SHP77 treated with DMSO at 0.1 percent for 48 hours (cell line): Measurements from ENCODE around the gene ATF5.
"Not testable (repeated sequence)": the region's sequence is repeated elsewhere in the genome, so short reads cannot be mapped to it uniquely, and the experiment has no call there.

ENCODE experiments used
- DNase-seq: peaks from one replicate; lab custom pipeline; 2025; lab: John Stamatoyannopoulos, UW

ATF5 gene

DNA sequence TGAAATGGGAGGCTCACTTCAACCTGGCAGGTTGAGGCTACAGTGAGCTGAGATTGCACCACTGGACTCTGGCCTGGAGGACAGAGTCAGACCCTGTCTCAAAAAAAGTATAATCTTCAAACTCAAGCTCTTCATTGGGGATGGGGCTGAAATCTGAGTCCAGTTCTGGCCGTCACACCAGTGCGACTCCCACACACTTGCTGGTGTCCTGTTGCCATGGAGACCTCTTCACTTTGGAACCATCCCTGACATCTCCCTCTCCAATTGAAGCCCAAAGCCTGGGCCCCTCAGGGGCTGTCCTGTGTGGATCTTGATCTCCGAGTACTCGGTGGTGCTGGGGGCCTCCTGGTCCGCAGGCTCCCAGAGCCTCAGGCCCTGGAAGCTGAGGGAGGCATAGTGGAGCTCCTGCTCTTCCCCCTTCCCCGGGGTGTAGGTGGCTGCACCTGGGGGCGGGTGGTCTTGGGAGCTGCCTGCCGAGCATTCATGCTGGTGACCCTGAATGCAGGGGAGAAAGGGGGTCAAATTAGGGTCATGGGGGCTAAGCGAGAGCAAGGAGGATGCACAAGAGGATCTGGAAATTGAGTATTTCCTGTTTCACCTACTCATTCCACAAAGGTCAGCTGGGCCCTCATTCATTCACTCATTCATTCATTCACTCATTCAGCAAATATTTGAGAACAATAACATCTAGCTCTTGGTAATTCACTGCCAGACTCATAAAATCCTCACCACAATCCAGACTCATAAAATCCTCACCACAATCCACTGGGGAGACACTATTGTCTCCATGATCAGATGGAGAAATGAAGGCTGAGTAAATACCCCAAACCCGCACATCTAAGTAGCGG lies 21.0 kb downstream of the ATF5 start:
- no peak for DNase-seq

DNA sequence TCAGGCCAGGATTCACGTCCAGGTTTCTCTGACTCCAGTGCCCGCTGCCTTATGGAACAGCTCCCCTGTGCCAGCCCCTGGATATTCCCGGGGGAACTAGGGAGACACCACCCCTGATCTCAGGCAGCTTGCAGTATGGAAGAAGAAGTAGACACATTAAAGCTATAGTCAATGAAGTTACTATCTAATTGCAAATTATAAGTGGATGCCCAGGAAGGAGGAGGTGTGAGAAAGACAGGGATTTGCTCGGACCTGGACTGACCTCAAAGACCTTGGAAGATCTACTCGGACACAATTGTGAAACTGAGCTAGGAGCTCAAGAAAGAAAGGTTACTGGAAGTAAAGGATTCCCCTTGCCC lies 21.6 kb downstream of the ATF5 start:
- no peak for DNase-seq

DNA sequence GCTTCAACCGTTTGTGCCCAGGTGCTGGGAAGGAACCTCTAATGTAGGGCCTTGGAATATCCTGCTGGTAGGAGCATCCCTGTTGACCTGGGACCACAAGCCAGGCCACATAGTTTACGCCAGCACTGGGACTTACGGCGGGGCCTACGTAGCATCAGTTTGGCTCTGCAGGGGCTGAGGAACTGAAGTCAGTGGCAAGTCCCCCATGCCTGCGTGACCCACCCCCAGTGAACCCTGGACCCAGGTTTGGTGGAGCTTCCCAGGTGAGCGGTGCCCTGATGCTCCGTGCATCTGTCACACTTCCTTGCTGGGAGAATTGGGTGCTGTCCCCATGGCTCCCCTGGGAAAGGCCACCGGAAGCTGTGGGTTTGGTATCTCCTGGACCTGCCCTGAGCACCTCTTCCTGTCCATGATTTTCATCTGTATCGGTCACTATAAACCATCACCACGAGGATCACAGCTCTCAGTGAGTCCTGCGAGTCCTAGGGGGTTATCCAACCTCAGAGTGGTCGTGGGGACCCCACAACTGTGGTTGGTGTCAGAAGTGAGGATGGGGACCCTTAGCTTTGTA lies 22.0 kb downstream of the ATF5 start:
- DNase-seq = no peak

DNA sequence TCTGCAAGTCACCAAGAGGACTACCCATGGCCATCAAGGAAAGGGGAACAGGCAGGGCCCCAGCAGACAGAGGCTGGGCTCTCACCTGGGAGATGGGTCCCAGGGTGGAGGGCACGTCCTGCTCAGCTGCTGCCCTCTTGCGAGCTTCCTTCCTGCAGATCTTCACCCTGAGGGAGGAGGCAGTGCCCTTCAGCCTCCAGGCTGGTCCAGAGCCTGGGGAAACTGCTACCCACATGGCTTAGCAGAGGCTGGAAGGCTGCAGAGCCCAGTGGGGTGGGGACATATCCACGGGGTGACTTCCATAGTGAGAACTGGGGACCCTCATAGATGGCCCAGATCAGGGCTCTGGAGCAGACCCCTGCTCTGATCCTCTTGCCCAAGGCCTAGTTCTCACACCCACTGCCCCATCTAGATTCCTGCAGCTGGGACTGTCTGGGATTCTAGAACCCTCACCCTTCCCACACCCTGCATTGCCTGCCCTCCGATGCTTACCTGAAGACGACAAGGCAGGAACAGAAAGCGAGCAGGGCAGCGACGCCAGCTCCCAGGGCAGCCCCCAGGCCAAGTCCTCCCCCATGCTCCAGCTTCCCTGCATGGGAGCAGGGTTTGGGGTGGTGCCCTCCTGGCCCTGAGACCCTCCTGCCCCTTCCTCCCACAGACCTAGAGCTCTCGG lies 22.9 kb downstream of the ATF5 start:
- no peak for DNase-seq

DNA sequence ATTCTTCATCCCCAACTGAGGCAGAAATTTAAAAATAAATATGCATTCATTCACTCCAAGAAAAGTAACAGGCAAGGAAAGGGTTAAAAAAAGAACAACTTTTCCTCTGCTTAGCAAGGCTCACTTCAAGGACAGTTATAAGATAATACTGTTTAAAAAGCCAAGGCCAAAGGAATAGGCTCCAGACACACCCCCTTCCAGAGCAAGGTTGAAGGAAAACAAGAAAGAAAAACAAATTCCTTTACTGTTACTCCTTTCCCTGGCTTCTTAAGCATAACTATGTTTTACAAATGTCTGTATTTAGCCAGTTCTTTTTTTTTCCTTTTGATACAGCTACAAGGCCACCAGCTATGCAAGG lies 23.5 kb downstream of the ATF5 start:
- DNase-seq = no peak

DNA sequence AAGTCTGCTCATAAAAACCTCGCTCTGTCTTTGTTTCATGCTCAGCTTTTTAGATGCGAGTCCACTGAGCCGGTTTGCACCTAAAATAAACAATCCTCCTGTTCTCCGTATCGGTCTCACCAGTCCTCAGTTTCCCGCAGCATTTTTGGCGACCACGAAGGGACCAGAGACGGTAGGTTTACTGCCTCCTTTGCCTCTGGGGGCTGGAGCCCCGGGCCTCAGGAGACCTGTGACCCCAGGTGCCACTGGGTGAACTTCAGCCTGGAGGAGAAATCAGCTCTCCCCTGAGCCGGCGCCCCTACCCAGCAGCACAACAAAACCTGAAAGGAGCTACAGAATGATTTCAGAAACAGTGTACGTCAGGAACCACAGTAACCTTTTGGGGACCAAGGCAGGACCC lies 23.9 kb downstream of the ATF5 start:
- no peak for DNase-seq

DNA sequence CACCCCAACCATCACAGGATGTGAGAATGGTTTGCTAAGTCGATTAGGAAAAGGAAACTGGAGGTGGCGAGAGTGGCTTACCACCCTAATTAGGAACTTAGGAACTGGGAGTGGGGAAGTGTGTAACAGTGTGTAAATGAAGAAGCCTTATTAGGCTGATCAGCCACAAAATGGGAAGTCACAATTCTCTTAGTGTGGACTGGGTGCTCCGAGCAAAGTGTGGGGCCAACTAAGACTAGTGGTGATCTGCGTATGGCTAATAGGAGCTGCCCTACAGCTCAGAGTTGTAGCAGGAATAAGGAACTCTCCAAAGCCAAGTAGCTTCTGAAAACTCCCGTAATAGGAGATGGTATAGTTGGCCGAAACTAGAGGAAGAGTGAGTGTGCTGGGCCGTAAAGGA lies 24.4 kb downstream of the ATF5 start:
- DNase-seq = no peak

DNA sequence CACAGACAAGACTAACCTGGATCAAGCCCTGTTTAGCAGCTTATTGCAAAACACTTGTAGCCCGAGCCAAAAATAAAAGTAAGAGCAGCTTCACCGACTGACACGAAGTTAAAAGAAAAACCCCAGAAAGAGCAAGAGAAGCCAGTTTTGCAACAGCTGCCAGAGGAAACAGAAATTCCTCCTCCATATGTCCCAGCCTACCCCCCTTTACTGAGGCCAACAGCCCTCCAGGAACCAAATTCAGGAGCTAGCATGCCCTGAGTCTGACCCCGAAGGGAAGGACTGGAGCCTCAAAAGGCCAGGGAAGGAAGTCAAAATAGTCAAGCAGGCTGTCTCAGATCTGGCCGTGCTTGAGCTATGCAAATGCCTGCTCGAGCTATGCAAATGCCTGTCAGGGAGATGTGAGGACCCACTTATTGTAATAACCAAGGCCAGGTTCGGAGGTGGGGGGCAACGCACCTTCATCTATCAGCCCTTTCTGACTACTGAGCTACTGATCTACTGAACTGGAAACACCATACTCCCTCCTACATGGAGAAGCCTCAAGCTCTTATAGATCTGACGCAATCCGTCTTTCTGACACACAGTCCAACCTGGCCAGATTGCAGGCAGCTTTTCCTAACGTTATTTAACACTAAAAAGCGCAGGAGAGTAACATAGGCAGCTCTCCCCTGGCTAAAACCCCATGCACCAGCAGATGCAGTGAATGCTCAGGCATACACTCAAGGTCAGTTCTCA lies 25.3 kb downstream of the ATF5 start:
- DNase-seq = no peak

DNA sequence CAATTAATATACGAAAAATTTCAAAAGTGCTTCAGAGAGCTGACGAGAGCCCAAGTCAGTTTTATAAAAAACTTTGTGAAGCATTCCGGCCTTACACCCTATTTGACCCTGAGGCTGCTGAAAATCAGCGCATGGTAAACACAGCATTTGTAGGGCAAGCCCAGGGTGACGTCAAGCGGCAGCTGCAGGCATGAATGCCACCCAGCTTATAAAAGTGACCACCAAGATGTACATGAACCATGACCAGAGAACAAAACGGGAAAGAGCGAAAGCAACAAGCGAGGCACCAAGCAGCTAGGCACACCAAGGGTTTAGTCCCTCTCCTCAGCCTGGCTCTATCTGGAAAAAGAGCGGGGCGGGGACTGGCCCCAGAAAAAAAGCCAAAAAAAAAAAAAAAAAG lies 25.9 kb downstream of the ATF5 start:
- peak; percentile 89 for DNase-seq

DNA sequence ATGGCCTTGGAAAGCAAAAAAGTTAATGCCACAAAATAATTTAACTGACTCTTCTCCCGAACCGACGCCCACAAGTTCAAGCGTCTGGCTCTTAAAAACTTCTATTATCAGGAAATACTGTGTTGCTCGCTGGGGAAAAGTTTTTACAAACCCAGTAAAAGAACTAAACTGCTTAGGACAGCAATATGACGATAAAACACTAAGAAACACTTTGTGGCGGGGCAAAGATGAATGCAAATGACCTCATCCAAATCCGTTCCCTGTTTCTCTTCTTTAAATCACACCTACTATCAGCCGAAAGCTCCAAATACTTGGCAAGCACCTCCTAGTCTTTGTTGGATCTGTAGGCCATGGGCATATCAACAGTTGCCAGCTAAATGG lies 27.1 kb downstream of the ATF5 start:
- no peak for DNase-seq

DNA sequence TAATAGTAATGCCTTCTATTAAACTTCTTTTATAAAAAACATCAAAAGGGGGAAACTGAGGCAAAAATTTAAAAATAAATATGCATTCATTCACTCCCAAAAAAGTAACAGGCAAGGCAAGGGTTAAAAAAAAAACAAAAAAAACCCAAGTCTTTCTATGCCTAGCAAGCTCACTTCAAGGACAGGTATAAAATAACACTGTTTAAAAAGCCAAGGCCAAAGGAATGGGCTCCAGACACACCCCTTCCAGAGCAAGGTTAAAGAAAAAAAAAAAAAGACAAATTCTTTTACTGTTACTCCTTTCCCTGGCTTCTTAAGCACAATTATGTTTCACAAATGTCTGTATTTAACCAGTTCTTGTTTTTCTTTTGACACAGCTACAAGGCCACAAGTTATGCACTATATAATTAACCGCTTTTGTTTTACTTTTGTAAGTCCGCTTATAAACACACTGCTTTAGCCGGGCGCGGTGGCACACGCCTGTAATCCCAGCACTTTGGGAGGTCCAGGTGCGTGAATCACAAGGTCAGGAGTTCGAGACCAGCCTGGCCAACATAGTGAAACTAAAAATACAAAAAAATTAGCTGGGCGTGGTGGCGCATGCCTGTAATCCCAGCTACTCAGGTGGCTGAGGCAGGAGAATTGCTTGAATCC lies 28.4 kb downstream of the ATF5 start:
- no peak for DNase-seq

DNA sequence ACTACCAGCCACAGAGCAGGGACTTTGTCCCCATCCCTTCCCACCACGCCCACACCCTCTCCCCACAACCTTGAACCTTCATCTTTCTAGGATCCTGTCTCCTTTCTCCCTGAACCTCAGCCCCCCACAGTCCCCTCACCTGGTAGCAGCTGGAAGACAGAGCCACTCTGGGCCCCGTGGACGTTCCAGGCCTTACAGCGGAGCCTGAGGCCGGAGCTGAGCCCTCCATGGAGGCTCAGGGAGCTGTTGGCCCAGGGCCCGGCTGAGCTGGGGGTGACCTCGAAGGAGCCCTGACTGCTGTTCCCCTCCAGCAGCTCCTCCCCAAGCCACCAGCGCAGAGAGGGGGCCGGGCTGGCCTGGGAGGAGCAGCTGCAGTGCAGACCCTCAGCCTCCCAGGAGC lies 29.1 kb downstream of the ATF5 start:
- not testable (repeated sequence) for DNase-seq

DNA sequence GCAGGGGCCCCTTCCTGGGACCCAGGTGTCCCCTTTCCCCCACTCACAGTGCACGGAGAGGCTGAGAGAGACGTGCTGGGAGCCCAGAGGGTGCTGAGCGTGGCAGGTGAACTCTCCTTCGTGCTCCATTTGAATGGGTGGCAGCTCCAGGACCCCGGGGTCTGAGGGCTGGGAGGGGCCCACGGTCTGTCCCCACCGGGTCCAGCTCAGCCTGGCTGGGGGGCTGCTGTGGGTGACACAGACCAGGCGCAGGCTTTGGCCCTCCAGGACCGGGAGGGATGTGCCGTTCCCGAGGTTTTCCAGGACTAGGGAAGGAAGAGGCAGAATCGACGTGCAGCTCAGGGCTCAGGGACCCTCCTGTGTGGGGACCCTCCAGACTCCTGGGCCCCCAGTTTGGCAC lies 29.6 kb downstream of the ATF5 start:
- not testable (repeated sequence) for DNase-seq

DNA sequence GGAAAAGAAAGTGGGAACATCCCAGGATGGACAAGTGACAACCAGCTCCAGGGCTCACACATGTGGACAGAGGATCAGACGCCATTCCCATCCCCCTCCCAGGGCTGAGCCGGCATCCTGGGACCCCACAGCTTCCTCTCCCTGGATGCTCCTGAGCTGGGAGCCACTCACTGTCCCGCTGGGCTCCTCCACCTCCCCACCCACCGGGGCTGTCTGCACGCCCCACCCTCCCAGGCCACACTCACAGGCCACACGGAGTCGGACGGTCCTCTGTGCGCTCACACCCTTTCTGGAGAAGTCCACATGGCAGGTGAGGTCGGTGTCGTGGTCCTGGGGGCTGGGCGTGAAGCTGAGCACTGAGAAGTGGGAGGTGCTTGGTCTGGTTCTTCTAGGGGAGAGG lies 30.9 kb downstream of the ATF5 start:
- DNase-seq = not testable (repeated sequence)

DNA sequence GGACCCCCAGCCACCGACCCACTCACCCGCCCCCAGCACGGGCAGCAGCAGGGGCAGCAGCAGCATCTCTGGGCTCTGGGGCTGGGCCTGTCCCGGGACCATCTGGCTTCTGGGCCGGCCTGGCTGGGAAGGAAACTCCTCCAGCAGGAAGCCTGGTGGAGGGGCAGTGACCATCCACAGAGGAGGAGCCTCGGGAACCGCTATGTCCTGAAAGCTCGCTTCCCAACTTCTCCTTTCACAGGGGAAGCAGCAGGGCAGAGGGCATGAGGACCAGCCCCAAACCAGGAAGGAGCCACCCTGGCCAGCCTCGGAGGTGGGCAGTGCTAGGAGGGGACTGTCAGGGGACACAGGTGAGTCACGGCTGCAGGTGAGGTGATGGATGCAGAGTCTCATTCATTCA lies 32.0 kb downstream of the ATF5 start, which contains the start of gene SIGLEC11:
Gene SIGLEC11, minus strand, starts transcription at position 193 of the 400 bp plus-strand sequence. Its CDS starts 91 bp downstream, at position 102.
- DNase-seq = not testable (repeated sequence)

DNA sequence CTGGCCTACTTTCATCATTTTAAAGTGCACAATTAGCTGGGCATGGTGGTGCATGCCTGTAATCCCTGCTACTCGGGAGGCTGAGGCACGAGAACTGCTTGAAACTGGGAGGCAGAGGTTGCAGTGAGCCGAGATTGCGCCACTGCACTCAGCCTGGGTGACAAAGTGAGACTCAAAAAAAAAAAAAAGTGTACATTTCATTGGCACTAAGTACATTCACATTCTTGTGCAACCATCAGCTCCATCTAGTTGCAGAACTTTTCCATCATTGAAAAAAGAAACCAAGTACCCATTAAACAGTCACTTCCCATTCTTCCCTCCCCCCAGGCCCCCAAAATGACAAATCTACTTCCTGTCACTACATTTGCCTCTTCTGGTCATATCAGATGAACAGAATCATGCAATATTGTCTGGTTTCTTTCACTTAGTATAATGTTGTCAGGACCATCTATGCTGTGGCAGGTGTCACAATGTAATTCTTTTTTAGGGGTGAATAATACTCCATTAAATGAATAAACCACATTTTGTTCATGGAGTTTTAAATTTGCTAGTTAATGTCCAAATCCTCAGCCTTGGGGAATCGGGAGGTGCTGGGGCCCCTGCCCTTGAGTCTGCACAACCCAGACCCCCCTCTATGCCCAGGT lies 39.4 kb downstream of the ATF5 start:
- no peak for DNase-seq

DNA sequence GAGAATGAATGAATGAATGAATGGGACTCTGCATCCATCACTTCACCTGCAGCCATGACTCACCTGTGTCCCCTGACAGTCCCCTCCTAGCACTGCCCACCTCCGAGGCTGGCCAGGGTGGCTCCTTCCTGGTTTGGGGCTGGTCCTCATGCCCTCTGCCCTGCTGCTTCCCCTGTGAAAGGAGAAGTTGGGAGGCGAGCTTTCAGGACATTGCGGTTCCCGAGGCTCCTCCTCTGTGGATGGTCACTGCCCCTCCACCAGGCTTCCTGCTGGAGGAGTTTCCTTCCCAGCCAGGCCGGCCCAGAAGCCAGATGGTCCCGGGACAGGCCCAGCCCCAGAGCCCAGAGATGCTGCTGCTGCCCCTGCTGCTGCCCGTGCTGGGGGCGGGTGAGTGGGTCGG lies 40.4 kb downstream of the ATF5 start:
- not testable (repeated sequence) for DNase-seq

DNA sequence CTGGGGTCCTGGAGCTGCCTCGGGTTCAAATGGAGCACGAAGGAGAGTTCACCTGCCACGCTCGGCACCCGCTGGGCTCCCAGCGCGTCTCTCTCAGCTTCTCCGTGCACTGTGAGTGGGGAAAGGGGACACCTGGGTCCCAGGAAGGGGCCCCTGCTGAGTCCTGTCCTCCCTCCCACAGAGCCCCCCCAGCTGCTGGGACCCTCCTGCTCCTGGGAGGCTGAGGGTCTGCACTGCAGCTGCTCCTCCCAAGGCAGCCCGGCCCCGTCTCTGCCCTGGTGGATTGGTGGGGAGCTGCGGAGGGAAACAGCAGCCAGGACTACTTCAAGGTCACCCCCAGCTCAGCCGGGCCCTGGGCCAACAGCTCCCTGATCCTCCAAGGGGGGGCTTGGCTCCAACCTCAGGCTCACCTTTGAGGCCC lies 43.0 kb downstream of the ATF5 start:
- no peak for DNase-seq

DNA sequence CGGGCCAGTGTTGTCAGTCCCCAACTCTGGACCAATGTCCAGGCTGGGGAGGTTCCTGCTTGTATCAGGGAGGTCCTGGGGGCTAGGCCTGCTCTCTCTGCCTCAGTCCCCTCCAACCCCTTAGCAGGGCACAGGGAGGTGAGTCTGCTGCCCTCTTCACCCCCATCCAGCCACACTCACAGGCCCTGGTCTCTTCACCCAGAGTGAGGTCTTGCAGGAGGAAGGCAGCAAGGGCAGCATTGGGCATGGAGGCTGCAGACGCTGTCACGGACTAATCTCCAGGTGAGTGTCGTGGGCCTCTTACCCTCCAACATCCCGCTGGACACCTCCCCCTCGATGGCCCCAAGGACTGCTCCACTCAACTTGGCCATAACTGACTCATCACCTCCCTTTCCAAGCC lies 43.8 kb downstream of the ATF5 start:
- DNase-seq = no peak

DNA sequence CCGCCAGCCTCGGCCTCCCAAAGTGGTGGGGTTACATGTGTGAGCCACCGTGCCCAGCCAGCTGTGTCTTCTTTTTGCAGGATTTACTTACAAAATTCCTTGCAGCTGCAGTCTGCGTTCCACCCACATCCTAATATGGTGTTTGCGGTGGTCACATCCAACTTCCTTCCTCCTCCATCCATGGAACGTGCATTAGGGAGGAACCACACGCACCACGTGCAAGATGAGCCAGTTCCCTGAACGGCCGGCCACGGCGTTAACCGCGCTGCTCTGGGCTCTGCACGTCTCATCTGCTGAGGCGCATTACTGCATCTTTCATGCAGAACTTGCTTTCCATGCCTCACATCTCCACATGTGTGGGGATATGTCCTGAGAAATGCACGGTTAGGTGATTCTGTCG lies 45.0 kb downstream of the ATF5 start:
- DNase-seq = no peak

DNA sequence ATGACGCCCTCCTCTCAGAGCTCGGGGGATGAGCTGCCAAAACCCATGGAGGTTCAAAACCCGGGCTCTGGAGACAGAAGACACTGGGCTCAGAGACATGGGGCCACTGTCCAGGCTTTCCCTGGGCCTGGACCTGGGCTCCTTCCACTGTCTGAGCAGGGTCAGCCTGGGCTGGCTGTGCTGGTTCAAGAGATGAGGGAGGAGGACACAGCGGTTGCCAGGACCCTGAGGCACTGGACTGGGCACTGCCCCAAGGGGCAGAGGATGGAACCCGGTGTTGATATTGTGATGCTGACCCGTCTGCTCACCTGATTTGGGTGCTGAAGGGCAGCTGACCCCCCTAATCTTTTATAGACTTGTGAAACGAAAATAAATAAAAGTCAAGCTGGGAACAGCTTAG lies 46.0 kb downstream of the ATF5 start:
- no peak for DNase-seq

DNA sequence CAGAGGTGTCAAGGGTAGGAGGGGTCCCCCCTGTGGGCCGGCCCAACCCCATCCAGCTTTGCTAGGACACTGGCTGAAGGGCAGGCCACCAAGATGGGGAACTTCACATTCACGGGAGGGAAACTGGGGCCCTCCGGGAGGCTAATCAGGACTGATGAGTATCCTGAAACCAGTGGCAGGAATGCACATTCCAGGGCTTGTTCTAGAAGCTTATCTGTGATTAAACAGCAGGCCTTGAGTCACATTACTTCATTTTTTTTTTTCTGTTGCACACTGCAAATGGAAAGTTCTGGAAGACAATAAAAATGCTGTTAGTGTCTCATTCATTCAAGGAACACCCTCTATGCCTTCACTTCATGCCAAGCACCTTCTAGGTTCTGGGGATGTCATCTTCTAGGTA lies 47.5 kb downstream of the ATF5 start:
- no peak for DNase-seq
